HG03521 (cell line): Measurements from ENCODE around the gene SRP9.
"Not testable (repeated sequence)": the region's sequence is repeated elsewhere in the genome, so short reads cannot be mapped to it uniquely, and the experiment has no call there.

Experiments
- ATAC-seq: cut with Tn5 transposase; IDR thresholded peaks from one replicate; pipeline ENCODE4 v1.9.1; 2021; ENCODE audit warnings: mild to moderate bottlenecking, moderate library complexity; ENCODE audit not compliant: unreplicated experiment

SRP9 gene

DNA sequence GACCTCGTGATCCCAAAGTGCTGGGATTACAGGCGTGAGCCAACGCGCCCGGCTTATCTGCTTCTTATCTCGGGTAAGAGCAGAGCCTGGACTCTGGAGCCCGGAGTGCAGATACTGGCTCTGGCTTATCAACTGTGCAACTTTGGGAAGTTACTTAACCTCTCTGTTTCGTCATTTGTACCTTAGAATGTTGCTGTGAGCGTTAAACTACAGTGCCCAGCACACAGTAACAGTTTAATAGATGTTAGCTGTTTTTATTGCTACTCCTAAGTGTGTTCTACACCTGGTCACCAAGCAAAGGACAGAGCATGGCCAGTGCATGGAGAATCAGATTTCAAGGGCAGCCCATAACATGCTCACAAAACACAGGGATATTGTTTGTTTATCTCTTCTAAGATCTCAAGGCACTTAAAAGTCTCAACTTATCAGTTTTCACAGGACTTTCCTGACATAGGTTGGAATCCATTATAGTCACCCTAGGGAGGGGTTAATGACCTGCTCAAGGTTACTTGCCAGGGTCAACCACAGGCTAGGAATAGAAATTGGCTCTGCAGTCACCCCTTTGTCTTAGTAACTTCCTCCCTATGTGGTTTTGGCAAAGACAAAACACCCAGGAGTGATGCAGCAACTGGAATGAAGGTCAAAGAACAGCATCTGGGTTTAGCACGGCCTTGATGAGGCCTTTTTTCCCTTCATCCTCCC lies 22.5 kb upstream of the SRP9 start:
- no peak for ATAC-seq

DNA sequence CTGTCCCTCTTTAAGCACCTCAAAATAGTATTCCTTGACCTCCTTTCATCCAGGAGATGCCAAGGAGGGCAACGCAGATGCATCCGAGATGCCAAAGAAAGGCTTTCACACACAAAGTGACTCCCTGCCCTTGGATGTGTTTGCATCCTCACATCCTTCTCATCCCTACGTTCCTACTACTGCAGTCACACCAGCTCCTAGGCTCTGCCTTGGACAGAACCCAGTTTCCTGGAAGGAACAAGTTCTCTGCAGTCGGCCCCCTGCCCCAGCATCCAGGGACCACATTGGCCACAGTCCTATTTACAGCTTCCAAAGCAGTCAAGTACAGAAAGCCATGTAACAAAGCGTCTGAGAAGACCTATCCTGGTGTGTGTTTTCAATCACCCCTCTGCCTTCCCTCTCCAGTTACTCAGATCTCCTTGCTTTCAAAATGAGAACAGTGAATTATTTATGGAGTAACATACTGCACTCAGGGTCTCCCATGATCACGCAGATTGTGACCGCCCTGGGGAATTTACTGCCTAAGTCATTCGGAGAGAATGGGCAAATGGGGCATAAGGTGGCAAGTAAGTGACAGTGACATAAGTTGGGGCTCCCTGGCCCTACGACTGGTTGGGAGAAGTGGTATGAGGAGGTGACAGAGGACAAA lies 21.8 kb upstream of the SRP9 start:
- ATAC-seq, result no peak

GRCh38 chr1:225757927-225758656 lies 19.5 kb upstream of the SRP9 start:
- ATAC-seq, result no peak

- ATAC-seq, result not testable (repeated sequence)
Measured at GRCh38 chr1:225759972-225760371, 17.7 kb upstream of the SRP9 start.

DNA sequence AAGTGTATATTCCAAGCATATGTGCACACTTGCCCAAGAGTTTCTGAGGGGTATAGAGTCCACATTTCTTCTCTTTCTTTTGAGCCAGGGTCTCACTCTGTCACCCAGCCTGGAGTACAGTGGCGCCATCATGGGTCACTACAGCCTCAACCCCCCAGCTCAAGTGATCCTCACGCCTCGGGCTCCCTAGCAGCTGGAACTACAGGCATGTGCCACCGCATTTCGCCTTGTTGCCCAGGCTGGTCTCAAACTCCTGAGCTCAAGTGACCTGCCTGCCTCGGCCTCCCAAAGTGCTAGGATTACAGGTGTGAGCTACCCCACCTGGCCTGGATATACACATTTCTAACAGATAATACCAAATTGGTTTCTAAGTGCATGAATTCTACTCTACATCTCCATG lies 17.1 kb upstream of the SRP9 start:
- no peak for ATAC-seq

DNA sequence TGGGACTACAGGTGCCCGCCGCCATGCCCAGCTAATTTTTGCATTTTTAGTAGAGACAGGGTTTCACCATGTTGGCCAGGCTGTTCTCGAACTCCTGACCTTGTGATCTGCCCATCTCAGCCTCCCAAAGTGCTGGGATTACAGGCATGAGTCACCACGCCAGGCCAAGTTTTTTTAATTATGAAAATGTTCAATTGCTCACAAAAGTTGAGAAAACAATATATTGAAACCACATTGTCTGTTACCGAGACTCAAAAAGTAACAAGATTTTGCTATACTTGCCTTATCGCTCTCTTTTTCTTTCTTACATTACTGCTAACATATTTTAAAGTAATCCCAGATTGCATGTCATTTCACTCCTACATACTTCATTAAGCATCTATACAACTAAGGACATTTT lies 16.2 kb upstream of the SRP9 start:
- ATAC-seq, result not testable (repeated sequence)

DNA sequence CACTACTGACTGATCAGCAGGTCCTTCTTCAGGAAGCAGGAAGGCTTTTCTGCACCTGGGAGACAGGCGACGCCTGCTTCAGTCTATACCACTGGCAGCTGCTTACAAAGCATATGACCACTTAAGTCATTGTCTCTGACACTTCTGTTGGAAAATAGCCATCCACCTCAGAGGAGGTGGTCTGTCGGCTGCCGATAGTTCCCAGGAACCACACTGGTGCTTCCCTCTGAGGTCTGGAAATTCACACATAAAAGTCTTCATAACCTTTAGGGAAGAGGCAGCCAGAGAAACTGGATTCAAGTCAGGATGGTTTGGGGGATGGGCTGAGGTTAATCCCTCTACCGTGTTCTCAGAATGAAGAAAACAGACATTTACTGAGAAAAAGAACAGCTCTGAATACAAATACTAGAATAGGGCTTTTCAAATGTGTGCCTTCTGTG lies 15.6 kb upstream of the SRP9 start:
- ATAC-seq, result no peak

GRCh38 chr1:225762444-225762843 lies 15.2 kb upstream of the SRP9 start:
- no peak for ATAC-seq

GRCh38 chr1:225763716-225764548 lies 13.7 kb upstream of the SRP9 start:
- no peak for ATAC-seq

- ATAC-seq, result no peak
Measured at GRCh38 chr1:225765982-225766674, 11.5 kb upstream of the SRP9 start.

DNA sequence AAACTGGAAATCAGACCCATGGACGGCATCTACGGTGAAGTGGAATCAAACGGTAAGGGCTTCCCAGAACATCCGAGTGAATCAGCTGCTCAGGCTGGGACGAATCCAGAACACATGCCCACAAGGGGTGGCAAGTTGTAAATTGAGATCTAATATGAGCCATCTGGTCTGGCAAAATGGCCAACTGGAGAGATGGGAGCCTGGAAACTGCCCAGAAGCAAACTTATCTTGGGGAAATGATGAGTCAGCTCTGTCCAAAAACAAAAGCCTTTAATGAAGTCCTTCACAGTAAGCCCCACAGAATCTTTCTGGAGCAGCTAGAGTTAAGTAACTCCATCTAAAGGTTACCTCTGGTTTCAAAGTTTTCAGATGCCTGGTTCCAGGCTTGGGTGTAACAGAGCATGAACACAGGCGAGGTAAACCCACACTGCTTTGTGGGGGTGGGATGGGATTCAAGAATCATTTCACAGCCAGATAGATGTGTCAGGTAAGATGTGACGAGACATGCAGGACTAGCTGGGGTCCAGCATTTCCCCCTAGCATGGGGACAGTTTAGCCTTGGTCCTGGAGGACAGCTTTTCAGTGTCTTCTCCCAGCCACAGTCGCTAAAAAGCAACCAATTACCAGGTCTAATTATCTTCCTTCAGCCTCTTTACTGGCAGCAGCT lies 10.5 kb upstream of the SRP9 start:
- ATAC-seq, result no peak

- no peak for ATAC-seq
Measured at GRCh38 chr1:225767634-225768540, 9.7 kb upstream of the SRP9 start.

- ATAC-seq, result no peak
Measured at GRCh38 chr1:225768662-225769426, 8.8 kb upstream of the SRP9 start.

- ATAC-seq, result no peak
Measured at GRCh38 chr1:225769687-225770086, 7.9 kb upstream of the SRP9 start.

GRCh38 chr1:225770561-225771248 lies 6.9 kb upstream of the SRP9 start:
- no peak for ATAC-seq

- ATAC-seq, result no peak
Measured at GRCh38 chr1:225771661-225772322, 5.8 kb upstream of the SRP9 start.

DNA sequence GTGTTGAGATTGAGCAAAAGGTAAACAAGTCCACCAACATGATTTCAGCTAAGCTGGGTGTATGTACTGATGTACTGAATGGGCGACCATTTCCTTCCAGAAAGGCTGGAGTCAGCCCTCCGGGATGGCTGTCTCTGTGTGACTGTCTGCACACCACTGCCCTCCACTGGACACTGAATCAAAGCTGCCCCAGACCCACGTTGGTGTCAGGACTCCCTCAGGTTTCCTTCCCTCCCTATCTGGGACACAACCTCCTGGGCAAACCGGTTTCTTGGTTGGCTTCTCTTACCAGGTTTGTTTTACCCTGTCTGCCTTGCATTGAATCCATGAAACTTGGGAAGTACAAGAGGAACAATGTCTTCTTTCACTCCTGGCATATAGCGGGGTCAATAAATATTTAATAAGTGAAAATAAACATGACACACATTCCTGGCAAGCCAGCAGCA lies 5.3 kb upstream of the SRP9 start:
- no peak for ATAC-seq
